H1 (cell line): ENCODE results near the gene POU6F2. TPM values are rescaled to one million over a fixed set of nuclear protein-coding genes. Genes with fewer than 3 reads are reported as not detected.

ENCODE experiments used
- CEBPB ChIP-seq: IDR thresholded peaks from 2 replicates; pipeline ENCODE4 v1.6.1; 2012; ENCODE audit warnings: low read depth, low read length
- CHD2 ChIP-seq: IDR thresholded peaks from 2 replicates; pipeline ENCODE4 v1.6.1; 2012; ENCODE audit warnings: low read length, improper control_type of control experiment
- EZH2 ChIP-seq: fragments of 200-600 bp; sonication (generic); IDR thresholded peaks from 2 replicates; pipeline ENCODE4 v1.7.1; 2012; ENCODE audit warnings: low read depth, mild to moderate bottlenecking, moderate library complexity, low read length, inconsistent platforms; ENCODE audit not compliant: severe bottlenecking
- HDAC6 ChIP-seq: IDR thresholded peaks from one replicate; pipeline ENCODE4 v1.7.1; 2012; ENCODE audit warnings: low read depth, mild to moderate bottlenecking, inconsistent platforms, low read length, moderate library complexity
- USF2 ChIP-seq: IDR thresholded peaks from 2 replicates; pipeline ENCODE4 v1.6.1; 2011; ENCODE audit warnings: low read length, improper control_type of control experiment
- polyA plus RNA-seq, 7 experiments: library from polyadenylated mRNA; depleted of rRNA in 3 of 7; stranded (reverse) in 5 of 7; unstranded in 2 of 7; fragments of >200 nt in 5 of 7; fragments of 200-250 nt in 2 of 7; gene quantifications; 1 replicate in 5 of 7; 2 replicates in 1 of 7; 4 replicates in 1 of 7; pipeline versions ENCODE4 v1.2.1 to v1.2.3, GENCODE V29; 2011 to 2013; ENCODE audit warnings: missing spikeins in 2 of 7, mixed read lengths in 2 of 7
- total RNA-seq: library from RNA; stranded (reverse); fragmentation: NEBNext Ultra II Directional; extraction: Animal tissue kit (Norgen Biotek cat#: 25700); gene quantifications from 2 replicates; pipeline ENCODE4 v1.2.1, GENCODE V29; 2021

The POU6F2 gene
- total and polyA plus RNA-seq, 2 of the 8 experiments (the other 6 are each of a cell fraction or from before 2014, with no cell fraction given): 1.1 to 2.0 TPM

- TF ChIP-seq CEBPB: no peak
- no peak for TF ChIP-seq HDAC6
- no peak for TF ChIP-seq EZH2
- no peak for TF ChIP-seq USF2
- no peak for TF ChIP-seq CHD2
These were observed 208.4 kb downstream of the POU6F2 start (continued) for GRCh38 chr7:39186131-39186530.
